ENCODE results near the gene COMT. TPM values are rescaled to one million over a fixed set of nuclear protein-coding genes. Genes with fewer than 3 reads are reported as not detected.
A peak's percentile ranks its signal among the peaks of the same experiment; 100 is the strongest.

COMT gene
- total and polyA plus RNA-seq, 5 donors from 2014 or later = 27.3 to 106 (median 93.0) TPM

- Histone ChIP-seq H3K4me1 (ENCODE audit: control insufficient read depth, insufficient read depth, low read length, poor library complexity, severe bottlenecking) (no peaks in the 10 kb centered on the region), H3K4me3 (ENCODE audit: low read depth, low read length) (no peak overlapping the region), H3K9me3 (ENCODE audit: control insufficient read depth in 2 of 2, low read length in 2 of 2) (no peaks in the 10 kb centered on the region), H3K27ac (ENCODE audit: insufficient read depth, low read length, poor library complexity, severe bottlenecking) (no peak overlapping the region), H3K27me3 (ENCODE audit: control insufficient read depth, insufficient read depth, low read length) (no peaks in the 10 kb centered on the region), H3K36me3 (ENCODE audit: control insufficient read depth, insufficient read depth, low read length) (no peaks in the 10 kb centered on the region)
- no peak for ATAC-seq (ENCODE audit: low read depth in 2 of 2)
- H3K4me1 Mint-ChIP-seq = peaks cover 0 to 8% (median 4%) of the 10 kb centered on the region in 4 donors
- peaks cover 25% of the 10 kb centered on the region for H3K36me3 Mint-ChIP-seq
- no peaks in the 10 kb centered on the region for H3K9me3 Mint-ChIP-seq
- no peak overlapping the region for H3K4me3 Mint-ChIP-seq
- H3K27me3 Mint-ChIP-seq = no peaks in the 10 kb centered on the region
- DNase-seq = no peak
- H3K27ac Mint-ChIP-seq = no peak overlapping the region
Measured at GRCh38 chr22:19928207-19928606, 13.4 kb upstream of the COMT start.

GRCh38 chr22:19929586-19930550 is 11.7 kb upstream of the COMT start:
- H3K4me3 ChIP-seq (ENCODE audit: low read depth, low read length) = no peak overlapping the region
- DNase-seq = no peak
- Mint-ChIP-seq H3K4me3 (peak overlapping the region in 1 of 4 donors; percentile 75), H3K36me3 (peaks cover 20% of the 10 kb centered on the region), H3K27me3 (no peaks in the 10 kb centered on the region), H3K27ac (peak overlapping the region in 1 of 3 donors; percentile 80), H3K9me3 (no peaks in the 10 kb centered on the region), H3K4me1 (peaks cover 0 to 12% (median 4%) of the 10 kb centered on the region in 4 donors)
- no peaks in the 10 kb centered on the region for H3K36me3 ChIP-seq (ENCODE audit: control insufficient read depth, insufficient read depth, low read length)
- H3K27me3 ChIP-seq (ENCODE audit: control insufficient read depth, insufficient read depth, low read length) = no peaks in the 10 kb centered on the region
- H3K27ac ChIP-seq (ENCODE audit: insufficient read depth, low read length, poor library complexity, severe bottlenecking) = no peak overlapping the region
- no peaks in the 10 kb centered on the region for H3K4me1 ChIP-seq (ENCODE audit: control insufficient read depth, insufficient read depth, low read length, poor library complexity, severe bottlenecking)
- H3K9me3 ChIP-seq (ENCODE audit: control insufficient read depth in 2 of 2, low read length in 2 of 2) = no peaks in the 10 kb centered on the region
- no peak for ATAC-seq (ENCODE audit: low read depth in 2 of 2)

- no peak for DNase-seq
- H3K4me3 Mint-ChIP-seq = peak overlapping the region in 1 of 4 donors; percentile 75
- no peak for ATAC-seq (ENCODE audit: low read depth in 2 of 2)
- H3K36me3 Mint-ChIP-seq = peaks cover 22% of the 10 kb centered on the region
- peak overlapping the region in 1 of 3 donors; percentile 80 for H3K27ac Mint-ChIP-seq
- H3K27me3 ChIP-seq (ENCODE audit: control insufficient read depth, insufficient read depth, low read length) = no peaks in the 10 kb centered on the region
- H3K9me3 Mint-ChIP-seq = peaks cover 0 to 6% (median 0%) of the 10 kb centered on the region in 7 donors
- H3K4me3 ChIP-seq (ENCODE audit: low read depth, low read length) = no peak overlapping the region
- H3K4me1 ChIP-seq (ENCODE audit: control insufficient read depth, insufficient read depth, low read length, poor library complexity, severe bottlenecking) = no peaks in the 10 kb centered on the region
- H3K27me3 Mint-ChIP-seq = no peaks in the 10 kb centered on the region
- H3K36me3 ChIP-seq (ENCODE audit: control insufficient read depth, insufficient read depth, low read length) = no peaks in the 10 kb centered on the region
- peaks cover 0 to 3% of the 10 kb centered on the region in 2 experiments for H3K9me3 ChIP-seq (ENCODE audit: control insufficient read depth in 2 of 2, low read length in 2 of 2)
- peaks cover 0 to 12% (median 4%) of the 10 kb centered on the region in 4 donors for H3K4me1 Mint-ChIP-seq
- no peak overlapping the region for H3K27ac ChIP-seq (ENCODE audit: insufficient read depth, low read length, poor library complexity, severe bottlenecking)
Measured at GRCh38 chr22:19930551-19931486, 10.8 kb upstream of the COMT start.

GRCh38 chr22:19931514-19931913 is 10.1 kb upstream of the COMT start:
- Histone ChIP-seq H3K4me3 (ENCODE audit: low read depth, low read length) (no peak overlapping the region), H3K36me3 (ENCODE audit: control insufficient read depth, insufficient read depth, low read length) (no peaks in the 10 kb centered on the region), H3K9me3 (ENCODE audit: control insufficient read depth in 2 of 2, low read length in 2 of 2) (peaks cover 3 to 9% of the 10 kb centered on the region in 2 experiments), H3K27me3 (ENCODE audit: control insufficient read depth, insufficient read depth, low read length) (no peaks in the 10 kb centered on the region), H3K27ac (ENCODE audit: insufficient read depth, low read length, poor library complexity, severe bottlenecking) (no peak overlapping the region), H3K4me1 (ENCODE audit: control insufficient read depth, insufficient read depth, low read length, poor library complexity, severe bottlenecking) (no peaks in the 10 kb centered on the region)
- H3K4me3 Mint-ChIP-seq = no peak overlapping the region
- H3K4me1 Mint-ChIP-seq = peaks cover 0 to 12% (median 4%) of the 10 kb centered on the region in 4 donors
- no peaks in the 10 kb centered on the region for H3K27me3 Mint-ChIP-seq
- DNase-seq (no peak), ATAC-seq (ENCODE audit: low read depth in 2 of 2) (no peak)
- peaks cover 0 to 13% (median 4%) of the 10 kb centered on the region in 7 donors for H3K9me3 Mint-ChIP-seq
- peaks cover 28% of the 10 kb centered on the region for H3K36me3 Mint-ChIP-seq
- H3K27ac Mint-ChIP-seq = no peak overlapping the region

- Histone ChIP-seq H3K4me1 (ENCODE audit: control insufficient read depth, insufficient read depth, low read length, poor library complexity, severe bottlenecking) (no peaks in the 10 kb centered on the region), H3K4me3 (ENCODE audit: low read depth, low read length) (no peak overlapping the region), H3K36me3 (ENCODE audit: control insufficient read depth, insufficient read depth, low read length) (no peaks in the 10 kb centered on the region), H3K27me3 (ENCODE audit: control insufficient read depth, insufficient read depth, low read length) (no peaks in the 10 kb centered on the region), H3K9me3 (ENCODE audit: control insufficient read depth in 2 of 2, low read length in 2 of 2) (peaks cover 3 to 9% of the 10 kb centered on the region in 2 experiments), H3K27ac (ENCODE audit: insufficient read depth, low read length, poor library complexity, severe bottlenecking) (no peak overlapping the region)
- Mint-ChIP-seq H3K4me3 (no peak overlapping the region), H3K9me3 (peaks cover 0 to 19% (median 5%) of the 10 kb centered on the region in 7 donors), H3K27ac (peak overlapping the region in 1 of 3 donors; percentile 56), H3K27me3 (no peaks in the 10 kb centered on the region), H3K4me1 (peaks cover 0 to 12% (median 4%) of the 10 kb centered on the region in 4 donors), H3K36me3 (peaks cover 38% of the 10 kb centered on the region)
- DNase-seq = no peak
- no peak for ATAC-seq (ENCODE audit: low read depth in 2 of 2)
Measured at GRCh38 chr22:19932367-19933206, 9.0 kb upstream of the COMT start.

- ATAC-seq (ENCODE audit: low read depth in 2 of 2) (no peak), DNase-seq (no peak)
- Histone ChIP-seq H3K4me1 (ENCODE audit: control insufficient read depth, insufficient read depth, low read length, poor library complexity, severe bottlenecking) (no peaks in the 10 kb centered on the region), H3K27ac (ENCODE audit: insufficient read depth, low read length, poor library complexity, severe bottlenecking) (no peak overlapping the region), H3K27me3 (ENCODE audit: control insufficient read depth, insufficient read depth, low read length) (no peaks in the 10 kb centered on the region), H3K4me3 (ENCODE audit: low read depth, low read length) (no peak overlapping the region), H3K36me3 (ENCODE audit: control insufficient read depth, insufficient read depth, low read length) (no peaks in the 10 kb centered on the region), H3K9me3 (ENCODE audit: control insufficient read depth in 2 of 2, low read length in 2 of 2) (peaks cover 3 to 9% of the 10 kb centered on the region in 2 experiments)
- Mint-ChIP-seq H3K36me3 (peaks cover 41% of the 10 kb centered on the region), H3K27ac (peak overlapping the region in 1 of 3 donors; percentile 56), H3K9me3 (peaks cover 0 to 19% (median 5%) of the 10 kb centered on the region in 7 donors), H3K27me3 (no peaks in the 10 kb centered on the region), H3K4me1 (peaks cover 0 to 12% (median 6%) of the 10 kb centered on the region in 4 donors), H3K4me3 (no peak overlapping the region)
Measured at GRCh38 chr22:19933341-19934241, 8.0 kb upstream of the COMT start.
